B cell (primary cell): ENCODE measurements around the gene MBD3.

ENCODE experiments used
- EZH2 ChIP-seq: IDR thresholded peaks from 2 replicates; pipeline ENCODE4 v1.6.1; 2012; ENCODE audit warnings: borderline replicate concordance, low read depth, mild to moderate bottlenecking, moderate library complexity, low read length; ENCODE audit not compliant: insufficient read depth, poor library complexity, severe bottlenecking
- TF ChIP-seq, protein P1 (sequence below): fragments of 200-600 bp; IDR thresholded peaks from one replicate; pipeline ENCODE4 v1.8.0; 2022; ENCODE audit warnings: antibody characterized with exemption, mild to moderate bottlenecking

DNA sequence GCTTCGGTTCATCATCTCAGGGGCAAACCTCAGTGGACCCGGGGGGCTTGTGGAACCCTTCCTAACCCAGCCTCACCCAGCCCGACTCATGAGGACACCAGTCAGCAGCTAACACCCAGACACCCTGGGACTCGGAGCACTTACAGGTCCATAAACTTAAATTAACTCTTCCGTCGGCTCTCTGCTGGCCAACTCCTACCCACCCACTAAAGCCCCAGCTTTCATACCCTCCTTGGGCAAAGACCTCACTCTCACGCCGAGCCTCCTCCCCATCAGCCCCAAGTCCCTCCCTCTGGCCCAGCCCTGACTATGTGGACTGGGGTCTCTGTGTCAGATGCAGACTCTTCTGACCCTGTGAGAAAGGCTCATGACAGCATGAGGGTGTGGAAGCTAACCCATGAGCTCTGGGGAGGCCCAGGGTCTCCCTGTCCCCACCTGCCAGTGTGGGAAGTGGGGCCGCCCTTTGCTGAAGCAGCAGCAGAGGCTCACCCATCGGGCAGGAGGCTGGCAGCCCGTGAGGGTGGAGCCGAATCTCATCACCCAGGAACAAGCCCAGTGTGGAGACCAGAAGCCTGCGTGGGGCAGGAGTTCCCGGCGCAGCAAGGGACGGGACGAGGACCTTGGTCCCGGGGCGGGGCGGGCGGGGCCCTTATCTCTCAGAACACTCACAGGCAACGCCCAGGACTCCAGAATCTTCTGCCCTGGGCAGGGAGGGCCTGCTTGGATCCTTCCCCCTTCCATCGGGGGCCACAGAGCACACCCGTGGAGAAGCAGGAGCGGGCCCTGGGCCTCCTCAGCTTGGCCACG is 40.0 kb upstream of the MBD3 start:
- TF ChIP-seq, protein P1, sequence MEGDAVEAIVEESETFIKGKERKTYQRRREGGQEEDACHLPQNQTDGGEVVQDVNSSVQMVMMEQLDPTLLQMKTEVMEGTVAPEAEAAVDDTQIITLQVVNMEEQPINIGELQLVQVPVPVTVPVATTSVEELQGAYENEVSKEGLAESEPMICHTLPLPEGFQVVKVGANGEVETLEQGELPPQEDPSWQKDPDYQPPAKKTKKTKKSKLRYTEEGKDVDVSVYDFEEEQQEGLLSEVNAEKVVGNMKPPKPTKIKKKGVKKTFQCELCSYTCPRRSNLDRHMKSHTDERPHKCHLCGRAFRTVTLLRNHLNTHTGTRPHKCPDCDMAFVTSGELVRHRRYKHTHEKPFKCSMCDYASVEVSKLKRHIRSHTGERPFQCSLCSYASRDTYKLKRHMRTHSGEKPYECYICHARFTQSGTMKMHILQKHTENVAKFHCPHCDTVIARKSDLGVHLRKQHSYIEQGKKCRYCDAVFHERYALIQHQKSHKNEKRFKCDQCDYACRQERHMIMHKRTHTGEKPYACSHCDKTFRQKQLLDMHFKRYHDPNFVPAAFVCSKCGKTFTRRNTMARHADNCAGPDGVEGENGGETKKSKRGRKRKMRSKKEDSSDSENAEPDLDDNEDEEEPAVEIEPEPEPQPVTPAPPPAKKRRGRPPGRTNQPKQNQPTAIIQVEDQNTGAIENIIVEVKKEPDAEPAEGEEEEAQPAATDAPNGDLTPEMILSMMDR: no peak
- no peak for TF ChIP-seq EZH2
